SK-N-SH (cell line): ENCODE results near the gene OSBPL10.

Source experiments
- CTCF ChIP-seq: fragments of 200-600 bp; sonication (generic); IDR thresholded peaks from 2 replicates; pipeline ENCODE4 v1.6.1; 2017; ENCODE audit warnings: antibody characterized with exemption, mild to moderate bottlenecking, moderate library complexity
- EP300 ChIP-seq, 2 experiments: IDR thresholded peaks; 2 replicates each; pipeline versions ENCODE4 v1.4.0 to v1.6.1; 2012; ENCODE audit warnings: borderline replicate concordance in 1 of 2, low read depth in 1 of 2, low read length in 1 of 2
- EZH2phosphoT487 ChIP-seq: fragments of 200-600 bp; sonication (generic); IDR thresholded peaks from 2 replicates; pipeline ENCODE4 v1.6.1; 2017; ENCODE audit warnings: low read depth, mixed run types, mild to moderate bottlenecking, antibody characterized with exemption, moderate library complexity, borderline replicate concordance
- IRF3 ChIP-seq: fragments of 150-350 bp; IDR thresholded peaks from 2 replicates; pipeline ENCODE4 v1.6.1; 2016; ENCODE audit warnings: mild to moderate bottlenecking, low read depth, low read length
- NFIC ChIP-seq: IDR thresholded peaks from 2 replicates; pipeline ENCODE4 v1.4.0; 2012; ENCODE audit warnings: borderline replicate concordance
- POLR2AphosphoS5 ChIP-seq: IDR thresholded peaks from 2 replicates; pipeline ENCODE4 v1.6.1; 2012; ENCODE audit warnings: low read depth, low read length
- TEAD4 ChIP-seq: IDR thresholded peaks from 2 replicates; pipeline ENCODE4 v1.4.0; 2012; ENCODE audit warnings: mild to moderate bottlenecking, borderline replicate concordance; ENCODE audit not compliant: insufficient read depth
- USF1 ChIP-seq: IDR thresholded peaks from 2 replicates; pipeline ENCODE4 v1.4.0; 2012; ENCODE audit warnings: low read depth, borderline replicate concordance
- USF2 ChIP-seq: fragments of 150-350 bp; IDR thresholded peaks from 2 replicates; pipeline ENCODE4 v1.6.1; 2017; ENCODE audit warnings: antibody characterized with exemption, low read length, low read depth, borderline replicate concordance

GRCh38 chr3:31629054-31629453, 352.0 kb downstream of the OSBPL10 start:
- TF ChIP-seq CTCF (no peak), IRF3 (no peak), EZH2phosphoT487 (no peak), TEAD4 (no peak), POLR2AphosphoS5 (no peak), EP300 (IDR thresholded peaks at IDR 0.05; ENCODE audit: borderline replicate concordance in 1 of 2, low read depth in 1 of 2, low read length in 1 of 2) (no peak), NFIC (no peak), USF2 (no peak), USF1 (no peak)
